ENCODE measurements around the gene FRMD5. TPM values are rescaled to one million over a fixed set of nuclear protein-coding genes. Genes with fewer than 3 reads are reported as not detected.

FRMD5 gene
- polyA plus RNA-seq, 4 donors, result 1.0 to 1.5 (median 1.2) TPM

DNA sequence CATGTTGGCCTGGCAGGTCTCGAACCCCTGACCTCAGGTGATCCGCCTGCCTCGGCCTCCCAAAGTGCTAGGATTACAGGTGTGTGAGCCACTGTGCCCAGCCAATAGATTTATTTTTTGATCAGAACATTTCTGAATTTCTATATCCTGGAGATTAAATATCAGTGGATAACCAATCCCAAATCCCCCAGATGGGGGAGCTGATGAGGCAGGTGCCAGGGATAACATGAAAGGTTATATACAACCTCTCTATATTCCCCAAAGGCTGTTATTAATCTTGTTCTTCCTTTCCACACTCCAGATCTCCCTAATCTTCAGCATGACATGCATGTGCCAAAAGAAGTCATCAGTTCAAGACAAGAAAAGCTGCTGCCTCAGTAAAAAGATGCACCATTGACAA is 256.0 kb downstream of the FRMD5 start:
- DNase-seq (ENCODE audit: low read depth in 4 of 4, low spot score in 2 of 4), result no peak

DNA sequence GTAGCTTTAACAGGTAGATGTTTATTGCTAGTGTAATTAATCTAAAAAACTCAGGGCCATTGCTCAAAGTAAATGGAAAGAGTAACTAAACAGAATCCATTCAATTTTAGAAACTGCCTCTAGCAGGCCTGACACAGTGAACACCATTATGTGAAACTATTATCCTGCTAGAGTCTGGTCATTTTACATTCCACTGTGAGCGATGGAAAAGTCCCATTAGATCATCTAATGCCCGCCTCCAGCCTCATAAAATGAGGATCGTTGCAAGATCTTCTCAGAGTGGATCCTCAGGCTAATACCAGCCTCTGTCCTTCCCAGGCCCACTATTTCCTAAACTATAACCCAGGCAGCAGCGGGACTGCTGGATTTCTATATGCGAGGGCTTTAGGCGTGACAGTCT is 260.6 kb downstream of the FRMD5 start:
- no peak for DNase-seq (ENCODE audit: low read depth in 4 of 4, low spot score in 2 of 4)

DNA sequence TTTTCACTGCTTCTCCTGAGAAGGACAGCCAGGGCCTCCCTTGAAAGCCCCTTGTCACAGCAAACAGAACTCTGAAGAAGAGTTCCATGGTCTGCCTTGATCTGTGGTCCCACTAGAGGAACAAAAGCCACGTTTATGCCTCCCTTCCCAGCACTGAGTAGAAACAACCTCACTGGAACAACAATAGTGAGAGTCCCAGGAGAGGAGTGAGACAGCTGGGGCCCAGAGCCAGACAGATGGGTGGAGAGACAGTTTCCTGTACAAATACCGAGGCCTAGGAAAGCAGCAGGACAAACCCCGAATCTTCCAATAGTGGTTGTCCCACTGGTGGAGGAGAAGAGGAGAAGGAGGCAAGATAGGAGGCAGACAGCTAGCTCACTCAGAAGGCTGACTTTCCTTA is 262.2 kb downstream of the FRMD5 start:
- no peak for DNase-seq (ENCODE audit: low read depth in 4 of 4, low spot score in 2 of 4)

DNA sequence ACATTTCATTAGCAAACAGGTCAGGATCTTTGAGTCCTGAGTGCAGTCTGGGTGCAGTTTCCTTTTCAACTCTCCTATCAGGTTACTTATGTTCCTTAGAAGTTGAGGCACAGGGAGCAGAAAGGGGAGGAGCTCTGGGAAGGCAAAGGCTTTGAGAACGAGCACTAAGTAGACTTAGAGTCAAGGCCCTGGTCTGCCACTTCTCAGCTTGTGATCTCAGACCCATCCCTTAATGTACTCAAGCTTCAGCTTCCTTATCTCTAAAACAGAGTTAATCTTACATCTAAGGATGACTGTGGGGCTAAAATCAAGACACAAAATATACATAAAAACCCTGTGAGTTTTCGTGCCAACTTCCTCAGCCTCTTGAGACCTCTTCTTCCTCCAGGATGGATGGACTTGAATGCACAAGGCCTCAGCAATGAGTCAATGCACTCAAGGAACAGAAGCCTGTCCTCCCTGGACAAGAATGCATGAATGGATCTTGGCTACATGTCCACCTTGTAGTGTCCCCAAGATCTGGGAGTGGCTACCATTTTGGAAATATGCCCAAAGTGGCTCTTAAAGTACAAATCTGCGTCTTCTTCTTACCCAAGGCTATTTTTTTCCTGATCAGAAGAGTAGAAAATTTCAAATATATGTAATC is 263.2 kb downstream of the FRMD5 start:
- no peak for DNase-seq (ENCODE audit: low read depth in 4 of 4, low spot score in 2 of 4)

DNA sequence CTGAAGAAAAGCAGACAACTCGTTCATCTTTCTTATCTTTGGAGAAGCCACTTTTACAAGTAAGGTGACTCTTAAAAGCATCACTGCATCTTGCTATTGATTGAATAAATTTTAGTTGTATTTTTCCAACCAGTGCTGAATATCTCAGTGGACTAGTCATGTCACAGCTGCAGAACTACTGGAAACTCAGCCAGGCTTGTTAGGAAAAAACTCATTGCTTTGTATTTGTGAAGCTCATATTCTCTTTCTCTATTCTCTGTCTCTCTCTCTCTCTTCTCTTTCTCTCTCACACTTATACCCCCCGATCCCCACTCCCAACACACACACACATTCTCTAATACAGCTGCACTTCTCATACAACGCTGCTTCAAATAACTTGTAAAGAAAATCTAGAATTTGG is 264.0 kb downstream of the FRMD5 start:
- DNase-seq (ENCODE audit: low read depth in 4 of 4, low spot score in 2 of 4), result no peak

DNA sequence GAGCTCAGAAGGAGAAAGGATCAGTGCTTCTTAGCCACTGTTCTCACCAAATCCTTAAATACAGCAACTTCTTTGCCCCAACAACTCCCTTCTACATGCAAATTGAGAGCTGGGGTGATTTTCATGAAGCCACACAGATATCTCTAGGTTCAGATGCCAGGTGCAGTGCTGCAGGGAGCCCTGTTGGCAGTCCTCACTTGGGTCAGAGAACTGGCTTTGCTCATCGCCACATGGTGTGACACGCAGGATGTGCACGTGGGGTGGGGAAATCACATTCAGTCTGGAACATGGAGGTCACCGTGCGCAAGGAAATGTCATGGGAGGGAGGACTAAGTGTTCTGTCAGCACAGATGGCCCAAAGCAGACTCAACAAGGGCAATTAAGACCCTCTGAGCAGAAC is 264.5 kb downstream of the FRMD5 start:
- no peak for DNase-seq (ENCODE audit: low read depth in 4 of 4, low spot score in 2 of 4)

DNA sequence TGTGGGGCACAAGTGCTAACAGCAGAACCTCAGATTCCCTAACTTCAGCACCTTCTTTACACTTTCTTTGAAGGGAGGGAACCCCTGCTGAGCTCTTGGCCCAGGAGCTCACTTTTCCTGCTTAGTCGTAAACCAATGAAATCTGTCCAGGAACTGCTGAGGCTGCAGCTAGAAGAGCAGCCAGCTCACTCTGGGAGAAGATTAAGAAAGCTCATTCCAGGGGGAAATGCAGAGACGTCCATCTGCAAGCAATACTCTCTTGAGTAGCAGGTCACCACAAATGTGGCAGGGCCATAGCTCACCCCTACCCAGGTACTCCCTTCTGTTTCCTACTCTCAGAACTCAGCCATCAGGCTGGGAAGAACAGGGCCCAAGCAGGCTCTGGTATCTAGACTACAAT is 265.0 kb downstream of the FRMD5 start:
- no peak for DNase-seq (ENCODE audit: low read depth in 4 of 4, low spot score in 2 of 4)

DNA sequence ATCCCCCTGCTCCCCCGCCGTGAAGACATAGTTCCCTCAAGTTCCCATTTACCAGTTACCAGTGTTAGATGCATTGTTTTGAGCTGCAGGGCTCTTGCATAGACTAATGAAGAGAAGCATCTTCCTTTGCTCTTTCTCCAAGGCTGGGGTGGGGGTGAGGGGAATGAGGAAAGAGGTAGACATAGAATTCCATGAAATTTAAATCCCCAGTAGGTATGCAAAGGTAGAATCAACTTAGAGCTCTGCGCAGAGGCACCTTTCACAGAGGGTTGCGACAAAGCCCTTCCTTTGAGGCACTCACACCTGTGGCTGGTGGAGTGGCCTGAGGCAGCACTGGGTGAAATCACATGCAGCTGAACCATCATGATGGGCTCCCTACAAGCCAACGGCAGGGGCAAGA is 266.9 kb downstream of the FRMD5 start:
- DNase-seq (ENCODE audit: low read depth in 4 of 4, low spot score in 2 of 4), result no peak

DNA sequence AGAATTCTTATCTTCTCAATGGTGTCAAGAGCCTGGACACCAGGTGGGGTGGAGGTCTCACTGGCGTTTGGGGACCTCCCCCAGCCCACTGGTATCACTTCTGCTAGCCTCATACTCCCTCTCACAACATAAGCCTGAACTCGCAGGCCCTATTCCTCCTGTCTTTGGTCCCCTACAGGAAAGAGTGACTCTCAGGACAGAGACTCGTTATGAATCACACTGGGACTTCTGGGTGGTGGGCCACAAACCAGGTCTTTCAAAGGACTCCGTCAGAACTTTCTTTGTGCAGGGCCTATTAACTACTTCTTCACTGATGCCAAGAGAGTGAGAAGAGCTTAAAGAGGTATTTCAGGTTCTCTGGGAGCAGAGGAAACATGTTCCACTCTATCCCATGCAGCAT is 267.9 kb downstream of the FRMD5 start:
- DNase-seq (ENCODE audit: low read depth in 4 of 4, low spot score in 2 of 4), result no peak

DNA sequence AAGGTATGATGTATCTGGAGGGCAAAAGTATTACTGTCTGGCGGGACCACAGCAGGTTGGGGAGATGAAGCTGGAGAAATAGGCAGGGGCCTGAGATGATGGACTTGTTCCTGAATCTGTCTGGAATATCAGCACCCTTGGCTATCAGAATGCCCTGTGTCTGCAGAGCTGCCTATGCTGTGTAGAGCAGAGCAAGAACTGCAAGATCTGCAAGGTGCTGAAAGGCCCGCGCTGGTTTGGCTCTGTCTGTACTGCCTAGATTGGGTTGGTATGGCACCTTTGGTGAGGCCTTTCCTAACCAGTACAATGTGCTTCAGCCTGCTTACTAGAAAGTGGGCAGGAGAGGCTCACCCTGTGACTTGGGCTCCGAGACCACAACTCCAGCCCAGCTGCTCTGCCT is 271.5 kb downstream of the FRMD5 start:
- no peak for DNase-seq (ENCODE audit: low read depth in 4 of 4, low spot score in 2 of 4)

DNA sequence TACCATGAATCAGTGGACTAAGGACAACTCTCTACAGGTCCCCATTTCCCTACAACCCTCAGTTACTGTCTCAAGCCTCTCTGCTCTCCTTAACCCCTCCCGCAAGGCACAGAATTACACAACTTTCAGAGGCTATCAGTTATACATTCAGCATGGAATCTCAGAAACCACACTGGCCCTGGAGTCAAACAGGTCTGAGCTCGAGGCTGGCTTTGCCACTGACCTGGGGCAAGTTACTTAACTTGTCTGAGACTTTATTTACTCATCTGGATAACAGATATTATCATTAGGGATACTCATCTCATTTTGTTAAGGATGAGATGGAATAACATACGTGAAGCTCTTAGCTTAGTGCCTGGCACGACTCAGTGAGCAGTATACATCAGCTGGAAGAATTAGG is 273.1 kb downstream of the FRMD5 start:
- DNase-seq (ENCODE audit: low read depth in 4 of 4, low spot score in 2 of 4), result no peak

DNA sequence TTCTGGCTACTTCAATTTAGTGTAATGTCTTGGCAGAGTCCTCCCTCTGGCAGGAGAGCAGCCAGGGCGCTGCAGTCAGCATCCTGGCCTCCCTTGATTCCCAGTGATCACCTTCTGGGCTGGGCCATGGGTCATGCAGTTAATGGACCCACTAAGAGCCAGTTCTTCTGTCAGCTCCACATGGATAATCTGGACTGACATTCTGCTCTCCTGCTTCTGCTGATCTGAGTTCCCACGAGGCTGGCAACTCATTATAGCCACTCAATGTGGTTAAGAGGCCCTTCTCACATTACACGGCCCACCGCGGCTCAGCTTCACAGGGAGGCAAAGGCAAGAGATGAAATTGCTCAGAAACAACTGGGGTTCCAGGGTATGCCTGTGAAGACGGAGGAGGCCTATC is 274.3 kb downstream of the FRMD5 start:
- no peak for DNase-seq (ENCODE audit: low read depth in 4 of 4, low spot score in 2 of 4)

DNA sequence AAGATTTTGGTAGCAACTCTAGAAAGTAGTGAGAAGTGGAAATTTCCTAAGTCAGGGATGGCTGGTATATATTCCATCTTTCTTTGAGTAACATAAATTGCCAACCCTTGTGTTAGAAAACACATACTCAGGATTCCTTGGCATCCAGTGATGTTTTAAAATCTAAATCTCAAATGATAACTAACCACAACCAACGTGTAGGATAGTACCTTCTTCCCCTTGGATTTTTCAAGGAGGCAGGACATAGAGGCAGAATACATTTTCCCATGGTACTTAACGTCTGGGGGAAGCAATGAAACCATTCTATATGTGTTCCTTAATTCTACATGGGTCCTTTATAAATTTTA is 274.8 kb downstream of the FRMD5 start:
- DNase-seq (ENCODE audit: low read depth in 4 of 4, low spot score in 2 of 4), result no peak

DNA sequence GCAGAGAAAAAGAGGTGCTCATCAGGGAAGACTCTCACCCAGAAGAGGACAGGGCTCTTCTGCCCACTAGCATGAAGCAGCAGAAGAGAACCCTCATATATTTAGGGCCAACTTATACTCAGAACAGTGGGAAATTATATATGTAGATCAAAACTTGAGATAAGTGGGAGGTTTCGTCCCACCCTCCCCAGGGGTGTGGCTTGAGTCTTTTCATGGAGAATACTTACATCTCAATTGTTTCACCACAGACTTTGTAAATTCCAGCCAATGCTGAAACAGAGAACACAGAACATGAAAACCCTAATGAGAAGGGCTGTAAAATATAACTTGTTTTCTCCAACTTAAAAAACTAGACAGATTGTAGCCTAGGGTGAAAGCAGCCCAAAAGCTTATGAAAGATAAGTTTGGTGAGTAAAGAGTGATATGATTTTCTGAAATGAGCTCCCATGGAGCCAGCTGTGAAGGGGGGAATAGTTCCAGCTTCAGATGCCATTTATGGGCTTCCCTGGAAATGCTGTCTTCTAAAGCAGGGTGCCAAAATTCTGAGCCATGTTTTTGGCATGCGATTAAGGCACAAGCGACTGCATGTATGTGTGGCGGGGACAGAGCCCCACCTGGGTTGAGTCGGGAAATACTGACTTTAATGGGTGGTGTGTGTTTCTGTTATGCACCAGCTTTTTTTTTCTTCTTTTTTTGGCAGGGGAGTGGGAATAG is 275.4 kb downstream of the FRMD5 start:
- no peak for DNase-seq (ENCODE audit: low read depth in 4 of 4, low spot score in 2 of 4)

DNA sequence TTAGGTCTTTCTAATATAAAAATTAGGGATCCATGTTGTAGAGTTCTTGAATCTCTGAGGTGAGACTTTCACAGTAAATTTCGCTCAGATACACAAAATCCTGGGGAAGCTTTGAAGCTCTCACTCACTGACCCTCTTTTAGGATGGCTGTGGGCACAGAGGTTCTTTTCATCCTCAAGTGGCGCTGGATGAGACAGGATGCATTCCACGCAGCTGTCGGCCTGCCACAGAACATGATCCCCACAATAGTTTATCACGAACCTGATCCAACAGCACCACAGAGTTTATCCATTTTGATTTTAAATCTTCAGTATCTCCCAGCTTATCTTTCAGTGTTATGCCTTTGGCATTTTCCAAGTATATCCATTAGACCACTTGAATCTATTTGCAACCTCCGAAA is 276.4 kb downstream of the FRMD5 start:
- DNase-seq (ENCODE audit: low read depth in 4 of 4, low spot score in 2 of 4), result no peak

DNA sequence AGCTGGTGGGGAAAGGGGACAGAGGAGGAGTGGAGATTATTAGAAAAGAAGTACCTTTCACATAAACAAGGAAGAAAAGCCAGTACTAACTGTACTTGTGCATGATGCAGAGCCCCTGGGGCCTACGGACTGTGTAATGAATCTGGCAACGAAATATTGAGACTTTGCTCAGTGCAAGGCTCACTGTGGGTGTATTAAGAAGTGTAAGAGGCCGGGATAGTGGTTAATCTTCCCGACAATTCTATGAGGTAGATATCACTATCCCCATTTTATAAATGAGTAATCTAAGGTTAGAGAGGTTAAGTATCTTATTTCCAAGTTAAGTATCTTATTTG is 278.8 kb downstream of the FRMD5 start:
- no peak for DNase-seq (ENCODE audit: low read depth in 4 of 4, low spot score in 2 of 4)

DNA sequence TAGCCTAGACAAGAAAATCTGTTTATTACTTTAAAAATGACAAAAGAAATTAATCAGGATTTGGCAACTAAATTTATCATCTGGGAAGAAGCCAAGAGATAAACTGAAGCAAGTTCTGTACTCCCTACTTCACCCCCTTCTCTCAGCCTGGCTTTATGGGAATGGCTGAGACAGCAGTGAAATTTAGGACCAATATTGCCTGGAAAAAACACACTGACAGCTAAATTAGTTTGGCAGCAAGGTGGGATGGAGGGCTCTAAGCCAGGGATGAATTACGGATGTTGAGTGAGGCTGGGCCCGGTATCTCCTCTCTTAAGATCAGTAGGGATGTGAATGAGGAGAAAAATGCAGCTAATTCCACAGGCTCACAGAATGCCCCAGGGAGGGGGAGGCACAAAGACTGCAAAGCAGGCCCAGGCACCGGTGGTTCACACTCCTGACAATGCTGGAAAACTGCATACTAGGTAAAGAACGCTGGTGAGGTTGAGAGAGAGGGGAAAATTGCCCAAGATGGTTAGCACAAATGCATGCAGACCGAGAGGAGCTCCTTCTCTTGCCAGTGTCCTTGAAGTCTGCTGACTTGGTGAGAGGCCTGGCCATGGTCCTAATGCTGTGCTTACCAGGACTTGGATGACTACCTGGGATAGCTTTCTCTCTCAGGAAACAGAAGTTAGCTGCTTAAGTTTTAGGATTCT is 279.3 kb downstream of the FRMD5 start:
- no peak for DNase-seq (ENCODE audit: low read depth in 4 of 4, low spot score in 2 of 4)

DNA sequence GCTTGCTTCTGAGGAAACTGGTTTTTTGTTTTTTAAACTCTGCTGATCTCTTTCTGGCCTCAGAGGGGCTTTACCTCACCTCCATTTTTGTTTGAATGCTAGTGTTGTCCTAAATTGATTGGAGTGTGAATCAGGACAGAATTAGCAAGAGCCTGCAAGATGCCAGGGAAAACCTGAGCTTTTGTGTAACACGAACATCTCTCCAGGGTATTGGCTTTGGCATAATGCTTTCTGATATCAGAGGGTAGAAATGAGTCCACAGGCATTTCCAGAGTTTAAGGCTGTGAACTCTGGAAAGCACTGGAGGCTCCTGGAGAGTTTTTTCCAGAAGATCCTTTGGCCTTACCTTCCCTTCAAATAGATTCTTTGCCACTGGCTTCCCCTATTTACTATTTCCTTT is 281.1 kb downstream of the FRMD5 start:
- DNase-seq (ENCODE audit: low read depth in 4 of 4, low spot score in 2 of 4), result no peak

DNA sequence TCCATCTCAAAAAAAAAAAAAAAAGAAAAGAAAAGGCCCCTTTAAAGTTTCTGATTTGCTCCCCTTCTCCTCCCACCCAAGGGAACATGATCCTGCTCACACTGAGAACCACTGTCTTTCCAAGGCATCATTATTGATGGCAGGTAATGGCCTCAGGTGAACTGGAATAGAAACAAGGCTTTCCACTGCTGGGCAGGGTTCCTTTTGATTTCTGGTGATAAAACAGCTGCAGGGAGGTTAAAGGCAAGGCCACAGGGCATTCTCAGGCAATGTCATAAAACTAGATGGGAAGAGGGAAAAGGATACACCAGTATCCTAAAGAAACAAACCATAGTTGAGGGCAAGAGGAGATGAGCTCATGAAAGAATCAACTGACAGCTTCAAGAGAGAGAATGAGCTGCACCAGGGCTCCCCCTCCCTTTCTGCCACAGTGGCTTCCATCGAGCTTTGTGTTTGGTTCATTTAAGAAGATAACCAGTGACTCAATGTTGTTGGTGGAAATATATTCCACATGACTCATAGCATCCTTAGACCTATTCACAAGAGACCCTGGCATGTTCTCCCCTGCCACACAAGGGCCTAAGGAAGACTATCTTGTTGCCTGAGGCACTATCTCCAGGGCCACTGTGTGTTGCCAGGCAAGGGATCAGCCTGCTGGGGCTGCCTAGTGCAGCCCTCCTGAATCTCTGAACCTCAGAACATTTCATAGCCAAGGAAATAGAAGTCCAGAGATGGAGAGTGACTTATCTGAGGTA is 281.9 kb downstream of the FRMD5 start:
- peak in 2 of 4 donors; percentile 37 to 38 for DNase-seq (ENCODE audit: low read depth in 4 of 4, low spot score in 2 of 4)

DNA sequence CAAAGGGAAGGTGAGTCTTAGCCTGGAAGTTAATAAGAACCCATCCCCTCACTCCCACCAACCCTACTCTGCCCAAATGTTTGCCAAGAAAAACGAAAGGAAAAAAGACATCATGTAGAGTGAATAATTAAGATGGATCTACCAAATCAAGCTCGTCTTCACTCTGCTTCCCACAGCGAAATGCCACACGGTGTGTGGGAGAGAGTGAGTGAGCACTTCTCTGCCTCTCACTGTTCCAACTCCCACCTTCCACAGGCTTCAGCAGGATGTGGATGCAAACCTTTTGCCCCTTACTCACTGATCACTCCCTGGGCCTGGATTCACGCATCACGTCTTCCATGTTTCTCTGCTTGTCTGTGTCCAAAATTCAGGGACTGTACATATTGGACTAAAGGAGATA is 282.9 kb downstream of the FRMD5 start:
- no peak for DNase-seq (ENCODE audit: low read depth in 4 of 4, low spot score in 2 of 4)

DNA sequence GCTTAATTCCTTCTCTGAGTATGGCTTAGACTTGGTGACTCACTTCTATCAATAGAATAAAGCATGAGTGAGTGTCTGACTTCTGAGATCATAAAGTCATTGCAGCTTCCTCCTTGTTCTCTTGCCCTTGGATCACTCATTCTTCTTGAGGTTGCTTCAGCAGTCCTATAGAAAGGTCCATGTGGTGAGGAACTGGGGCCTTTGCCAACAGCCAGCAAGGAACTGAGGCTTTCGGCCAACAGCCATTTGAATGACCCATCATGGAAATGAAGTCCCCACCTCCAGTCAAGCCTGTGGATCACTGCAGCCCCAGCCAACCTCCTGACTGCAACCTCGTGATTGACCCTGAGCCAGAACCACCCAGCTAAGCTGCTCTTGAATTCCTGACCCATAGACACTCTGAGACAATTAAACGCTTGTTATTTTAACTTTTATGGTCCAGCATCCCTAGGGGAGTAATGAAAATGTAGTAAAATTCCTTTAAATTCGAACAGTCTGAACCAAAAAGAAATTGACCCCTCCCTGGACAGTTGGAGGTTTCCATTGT is 283.8 kb downstream of the FRMD5 start:
- DNase-seq (ENCODE audit: low read depth in 4 of 4, low spot score in 2 of 4), result no peak
